Mesangial cell (primary cell): ENCODE results near the gene PRAMEF9. TPM values are rescaled to one million over a fixed set of nuclear protein-coding genes. Genes with fewer than 3 reads are reported as not detected.

ENCODE experiments used
- total RNA-seq: library from RNA; depleted of rRNA; stranded (reverse); fragments of >200 nt; gene quantifications from 2 replicates; pipeline ENCODE4 v1.2.3, GENCODE V29; 2015

PRAMEF9 gene
- total RNA-seq: not detected in 2 replicates

DNA sequence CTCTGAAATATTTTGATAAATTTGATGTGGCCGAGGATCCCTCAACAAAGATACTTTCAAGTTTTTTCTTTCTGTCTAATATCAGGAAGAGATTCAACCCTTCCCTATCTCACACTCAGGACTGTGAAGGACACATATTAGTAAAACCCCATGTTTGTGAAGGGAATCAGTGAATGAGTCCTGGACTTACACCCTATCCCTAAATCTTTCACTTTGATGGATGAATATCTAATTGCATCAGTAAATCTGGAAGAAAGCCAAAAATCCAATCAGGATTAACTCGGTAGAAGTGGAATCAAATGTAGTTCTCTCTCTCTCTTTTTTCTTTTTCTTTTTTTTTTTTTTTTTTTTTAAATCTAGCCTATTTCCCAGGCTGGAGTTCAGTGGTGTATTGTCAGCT lies at the start of gene PRAMEF9:
TSS of gene PRAMEF9 (plus strand) at position 301 of the 400 bp plus-strand sequence. CDS start 3,433 bp downstream, outside the sequence.

DNA sequence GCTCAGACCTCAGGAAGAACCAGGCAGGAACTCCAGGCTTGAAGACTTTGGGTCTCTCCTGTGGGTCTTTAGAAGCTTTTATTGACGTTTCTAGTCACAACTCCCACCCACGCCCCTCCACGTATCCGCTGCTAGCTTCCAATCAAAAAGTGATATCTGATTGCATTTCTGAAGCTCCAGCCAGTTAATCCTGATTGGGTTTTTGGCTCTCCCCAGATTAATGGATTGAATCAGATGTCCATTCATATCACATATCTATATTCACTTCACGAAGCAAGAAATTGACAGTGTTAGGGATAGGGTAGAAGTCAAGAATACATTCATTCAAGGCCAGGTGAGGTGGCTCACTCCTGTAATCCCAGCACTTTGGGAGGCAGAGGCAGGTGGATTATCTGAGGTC lies 15.7 kb upstream of the PRAMEF9 start, which contains the start of gene PRAMEF26:
TSS of gene PRAMEF26 (minus strand) at position 101 of the 400 bp plus-strand sequence. CDS start 2,914 bp downstream, outside the sequence.

DNA sequence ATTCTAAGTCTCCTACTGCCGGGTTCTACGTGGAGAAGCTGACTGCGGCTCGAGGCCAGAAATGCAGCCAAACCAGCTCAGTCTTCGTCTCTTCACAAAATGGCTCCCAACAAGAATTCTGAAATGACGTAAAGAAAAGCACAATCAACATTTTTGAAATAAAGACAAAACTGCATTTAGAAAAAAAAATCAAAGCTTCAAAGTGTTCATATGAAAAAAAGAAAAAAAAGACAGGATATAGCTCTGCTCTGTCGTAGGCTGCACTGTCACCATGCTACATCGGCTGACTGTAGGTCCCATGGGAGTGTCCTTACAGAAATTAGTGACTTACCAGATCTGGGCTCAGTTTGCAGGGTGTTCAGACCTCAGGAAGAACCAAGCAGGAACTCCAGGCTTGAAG lies 6.1 kb upstream of the PRAMEF9 start, which contains the start of gene HNRNPCL4:
TSS of gene HNRNPCL4 (minus strand) at position 101 of the 400 bp plus-strand sequence. CDS start 164 bp downstream, outside the sequence.

DNA sequence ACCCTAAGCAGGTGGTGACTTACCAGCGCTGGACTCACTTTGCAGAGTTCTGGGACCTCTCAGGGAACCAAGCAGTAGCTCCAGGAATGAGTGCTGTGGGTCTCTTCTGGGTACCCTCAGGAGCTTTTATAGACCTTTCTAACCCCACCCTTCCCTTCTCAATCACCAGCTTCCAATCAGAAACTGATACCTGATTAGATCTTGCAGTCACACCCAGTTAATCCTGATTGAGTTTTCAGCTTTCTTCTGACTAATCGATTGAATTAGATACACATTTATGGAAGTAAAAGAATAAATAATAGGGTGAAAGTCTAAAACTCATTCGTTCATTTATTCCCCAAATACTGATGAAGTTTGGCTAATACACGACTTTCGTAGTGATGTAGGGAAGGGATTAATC lies 29.7 kb downstream of the PRAMEF9 start, which contains the start of gene PRAMEF13:
TSS of gene PRAMEF13 (minus strand) at position 101 of the 400 bp plus-strand sequence. CDS start 1,820 bp downstream, outside the sequence.

DNA sequence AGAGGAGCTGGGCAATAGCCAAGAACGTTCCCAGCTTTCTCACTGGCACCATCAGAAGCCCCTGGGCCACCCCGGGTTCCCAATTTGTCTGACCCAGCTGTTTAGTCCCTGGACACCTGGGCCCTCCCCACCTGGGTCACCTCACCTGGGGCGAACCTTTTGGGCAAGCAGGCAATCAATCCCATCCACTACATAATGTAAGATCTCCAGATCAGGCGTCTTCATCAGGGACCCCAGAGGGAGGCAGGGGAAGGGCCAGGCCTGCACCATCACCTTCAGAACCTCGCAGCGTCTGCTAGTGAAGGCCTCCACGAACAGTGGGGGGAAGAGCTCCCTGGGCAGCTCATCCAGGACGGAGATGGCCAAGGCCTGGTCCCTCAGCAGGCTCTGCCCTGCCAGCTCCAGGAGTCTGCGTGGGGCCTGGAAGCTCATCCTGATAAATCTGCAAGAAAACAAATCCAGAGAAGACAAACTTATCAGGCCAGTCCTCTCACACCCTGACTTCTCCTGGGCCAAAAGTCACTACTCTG lies 54.1 kb downstream of the PRAMEF9 start, which contains the start of gene PRAMEF18:
TSS of gene PRAMEF18 (minus strand) at position 480 of the 530 bp plus-strand sequence. CDS start at position 432, 48 bp downstream.

Other genes starting within 250 kb of the PRAMEF9 start
- not detected in 2 replicates for gene PRAMEF6, start 224.3 kb upstream of the PRAMEF9 start, total RNA-seq
- not detected in 2 replicates for gene PRAMEF27, start 115.3 kb upstream of the PRAMEF9 start, total RNA-seq
- gene HNRNPCL3, start 111.1 kb upstream of the PRAMEF9 start, total RNA-seq: not detected in 2 replicates
- not detected in 2 replicates for gene PRAMEF25, start 101.1 kb upstream of the PRAMEF9 start, total RNA-seq
- gene HNRNPCL2, start 55.0 kb upstream of the PRAMEF9 start, total RNA-seq: not detected in 2 replicates
- not detected in 2 replicates for gene PRAMEF26, start 15.8 kb upstream of the PRAMEF9 start, total RNA-seq
- gene HNRNPCL4, start 6.2 kb upstream of the PRAMEF9 start, total RNA-seq: not detected in 2 replicates
- gene PRAMEF13, start 29.6 kb downstream of the PRAMEF9 start, total RNA-seq: not detected in 2 replicates
- gene PRAMEF18, start 54.3 kb downstream of the PRAMEF9 start, total RNA-seq: not detected in 2 replicates
- not detected in 2 replicates for gene PRAMEF5, start 82.3 kb downstream of the PRAMEF9 start, total RNA-seq
- gene PRAMEF8, start 113.3 kb downstream of the PRAMEF9 start, total RNA-seq: not detected in 2 replicates
- gene PRAMEF33, start 131.7 kb downstream of the PRAMEF9 start, total RNA-seq: not detected in 2 replicates
- gene PRAMEF15, start 143.7 kb downstream of the PRAMEF9 start, total RNA-seq: not detected in 2 replicates
- not detected in 2 replicates for gene PRAMEF14, start 175.3 kb downstream of the PRAMEF9 start, total RNA-seq
- gene PRAMEF19, start 200.1 kb downstream of the PRAMEF9 start, total RNA-seq: not detected in 2 replicates
- not detected in 2 replicates for gene PRAMEF17, start 217.8 kb downstream of the PRAMEF9 start, total RNA-seq
- not detected in 2 replicates for gene PRAMEF20, start 238.6 kb downstream of the PRAMEF9 start, total RNA-seq